Panc1 (cell line): ENCODE measurements around the gene MSRB3.

Source experiments
- TF ChIP-seq, protein P1 (sequence below): fragments of 450-650 bp; IDR thresholded peaks from 2 replicates; pipeline ENCODE4 v1.5.1; 2017; ENCODE audit warnings: mild to moderate bottlenecking
- TF ChIP-seq, protein P2 (sequence below), 2 experiments: IDR thresholded peaks; 2 replicates each; pipeline ENCODE4 v1.6.1; 2011 to 2012; ENCODE audit warnings: low read depth in 2 of 2, control low read depth in 1 of 2, low read length in 1 of 2, mild to moderate bottlenecking in 1 of 2, moderate library complexity in 1 of 2; ENCODE audit not compliant: insufficient read depth in 1 of 2

DNA sequence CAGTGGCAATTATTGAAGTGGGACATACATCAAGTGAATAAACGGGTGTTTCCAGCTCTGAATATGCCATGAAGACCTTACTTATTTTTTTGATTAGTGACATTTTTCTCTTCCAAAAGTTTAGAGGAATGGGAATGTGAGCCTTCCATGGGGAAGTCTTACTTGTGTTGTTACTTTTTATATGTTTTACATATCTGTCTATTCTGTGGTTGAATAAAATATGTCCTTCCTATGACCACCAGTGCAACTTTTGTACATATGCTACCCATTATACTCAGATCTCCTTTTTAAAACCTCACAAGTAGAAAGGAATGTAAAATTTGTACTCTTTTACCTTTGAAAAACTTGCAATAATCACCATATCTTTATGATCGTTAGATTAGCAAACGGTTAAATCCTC, 132.7 kb downstream of the MSRB3 start:
- TF ChIP-seq, protein P1, sequence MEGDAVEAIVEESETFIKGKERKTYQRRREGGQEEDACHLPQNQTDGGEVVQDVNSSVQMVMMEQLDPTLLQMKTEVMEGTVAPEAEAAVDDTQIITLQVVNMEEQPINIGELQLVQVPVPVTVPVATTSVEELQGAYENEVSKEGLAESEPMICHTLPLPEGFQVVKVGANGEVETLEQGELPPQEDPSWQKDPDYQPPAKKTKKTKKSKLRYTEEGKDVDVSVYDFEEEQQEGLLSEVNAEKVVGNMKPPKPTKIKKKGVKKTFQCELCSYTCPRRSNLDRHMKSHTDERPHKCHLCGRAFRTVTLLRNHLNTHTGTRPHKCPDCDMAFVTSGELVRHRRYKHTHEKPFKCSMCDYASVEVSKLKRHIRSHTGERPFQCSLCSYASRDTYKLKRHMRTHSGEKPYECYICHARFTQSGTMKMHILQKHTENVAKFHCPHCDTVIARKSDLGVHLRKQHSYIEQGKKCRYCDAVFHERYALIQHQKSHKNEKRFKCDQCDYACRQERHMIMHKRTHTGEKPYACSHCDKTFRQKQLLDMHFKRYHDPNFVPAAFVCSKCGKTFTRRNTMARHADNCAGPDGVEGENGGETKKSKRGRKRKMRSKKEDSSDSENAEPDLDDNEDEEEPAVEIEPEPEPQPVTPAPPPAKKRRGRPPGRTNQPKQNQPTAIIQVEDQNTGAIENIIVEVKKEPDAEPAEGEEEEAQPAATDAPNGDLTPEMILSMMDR: no peak
- TF ChIP-seq, protein P2, sequence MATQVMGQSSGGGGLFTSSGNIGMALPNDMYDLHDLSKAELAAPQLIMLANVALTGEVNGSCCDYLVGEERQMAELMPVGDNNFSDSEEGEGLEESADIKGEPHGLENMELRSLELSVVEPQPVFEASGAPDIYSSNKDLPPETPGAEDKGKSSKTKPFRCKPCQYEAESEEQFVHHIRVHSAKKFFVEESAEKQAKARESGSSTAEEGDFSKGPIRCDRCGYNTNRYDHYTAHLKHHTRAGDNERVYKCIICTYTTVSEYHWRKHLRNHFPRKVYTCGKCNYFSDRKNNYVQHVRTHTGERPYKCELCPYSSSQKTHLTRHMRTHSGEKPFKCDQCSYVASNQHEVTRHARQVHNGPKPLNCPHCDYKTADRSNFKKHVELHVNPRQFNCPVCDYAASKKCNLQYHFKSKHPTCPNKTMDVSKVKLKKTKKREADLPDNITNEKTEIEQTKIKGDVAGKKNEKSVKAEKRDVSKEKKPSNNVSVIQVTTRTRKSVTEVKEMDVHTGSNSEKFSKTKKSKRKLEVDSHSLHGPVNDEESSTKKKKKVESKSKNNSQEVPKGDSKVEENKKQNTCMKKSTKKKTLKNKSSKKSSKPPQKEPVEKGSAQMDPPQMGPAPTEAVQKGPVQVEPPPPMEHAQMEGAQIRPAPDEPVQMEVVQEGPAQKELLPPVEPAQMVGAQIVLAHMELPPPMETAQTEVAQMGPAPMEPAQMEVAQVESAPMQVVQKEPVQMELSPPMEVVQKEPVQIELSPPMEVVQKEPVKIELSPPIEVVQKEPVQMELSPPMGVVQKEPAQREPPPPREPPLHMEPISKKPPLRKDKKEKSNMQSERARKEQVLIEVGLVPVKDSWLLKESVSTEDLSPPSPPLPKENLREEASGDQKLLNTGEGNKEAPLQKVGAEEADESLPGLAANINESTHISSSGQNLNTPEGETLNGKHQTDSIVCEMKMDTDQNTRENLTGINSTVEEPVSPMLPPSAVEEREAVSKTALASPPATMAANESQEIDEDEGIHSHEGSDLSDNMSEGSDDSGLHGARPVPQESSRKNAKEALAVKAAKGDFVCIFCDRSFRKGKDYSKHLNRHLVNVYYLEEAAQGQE (IDR thresholded peaks at IDR 0.05; ENCODE audit: insufficient read depth in 1 of 2, low read depth in 2 of 2, low read length in 1 of 2): no peak
